ENCODE results near the gene WNT6. TPM values are rescaled to one million over a fixed set of nuclear protein-coding genes. Genes with fewer than 3 reads are reported as not detected.

The WNT6 gene
- total and polyA plus RNA-seq, 2 experiments from 2014 or later = 0.49 TPM; not detected in 1

DNA sequence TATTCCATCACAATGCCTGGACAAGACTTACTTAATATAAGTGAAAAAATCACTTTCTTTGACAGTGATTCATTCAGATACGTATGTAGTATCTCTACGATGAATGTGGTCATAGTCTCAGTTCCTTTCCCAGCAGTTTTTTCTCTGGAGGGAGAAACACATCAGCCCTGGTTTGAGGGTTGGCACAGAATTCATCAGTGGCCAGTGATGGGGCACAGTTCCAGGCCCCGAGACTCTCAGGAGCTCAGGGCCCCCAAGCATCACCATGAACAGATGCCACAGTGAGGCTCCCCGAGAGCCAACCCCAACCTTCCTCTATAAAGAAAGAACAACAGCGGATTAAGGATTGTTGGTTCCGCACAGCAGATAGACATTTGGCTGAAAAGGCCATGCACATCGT is 40.5 kb upstream of the WNT6 start:
- Histone ChIP-seq H3K9me3 (ENCODE audit: low read depth) (no peaks in the 10 kb centered on the region), H3K27ac (no peak overlapping the region), H3K4me1 (ENCODE audit: low read depth) (peaks cover 17% of the 10 kb centered on the region), H3K27me3 (no peaks in the 10 kb centered on the region), H3K36me3 (peaks cover 19% of the 10 kb centered on the region), H3K4me3 (no peak overlapping the region)
- DNase-seq (ENCODE audit: low read depth in 1 of 2, low spot score in 1 of 2) = no peak
- TF ChIP-seq, protein P1, sequence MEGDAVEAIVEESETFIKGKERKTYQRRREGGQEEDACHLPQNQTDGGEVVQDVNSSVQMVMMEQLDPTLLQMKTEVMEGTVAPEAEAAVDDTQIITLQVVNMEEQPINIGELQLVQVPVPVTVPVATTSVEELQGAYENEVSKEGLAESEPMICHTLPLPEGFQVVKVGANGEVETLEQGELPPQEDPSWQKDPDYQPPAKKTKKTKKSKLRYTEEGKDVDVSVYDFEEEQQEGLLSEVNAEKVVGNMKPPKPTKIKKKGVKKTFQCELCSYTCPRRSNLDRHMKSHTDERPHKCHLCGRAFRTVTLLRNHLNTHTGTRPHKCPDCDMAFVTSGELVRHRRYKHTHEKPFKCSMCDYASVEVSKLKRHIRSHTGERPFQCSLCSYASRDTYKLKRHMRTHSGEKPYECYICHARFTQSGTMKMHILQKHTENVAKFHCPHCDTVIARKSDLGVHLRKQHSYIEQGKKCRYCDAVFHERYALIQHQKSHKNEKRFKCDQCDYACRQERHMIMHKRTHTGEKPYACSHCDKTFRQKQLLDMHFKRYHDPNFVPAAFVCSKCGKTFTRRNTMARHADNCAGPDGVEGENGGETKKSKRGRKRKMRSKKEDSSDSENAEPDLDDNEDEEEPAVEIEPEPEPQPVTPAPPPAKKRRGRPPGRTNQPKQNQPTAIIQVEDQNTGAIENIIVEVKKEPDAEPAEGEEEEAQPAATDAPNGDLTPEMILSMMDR (IDR thresholded peaks at IDR 0.05; ENCODE audit: low read depth, low read length) = no peak

DNA sequence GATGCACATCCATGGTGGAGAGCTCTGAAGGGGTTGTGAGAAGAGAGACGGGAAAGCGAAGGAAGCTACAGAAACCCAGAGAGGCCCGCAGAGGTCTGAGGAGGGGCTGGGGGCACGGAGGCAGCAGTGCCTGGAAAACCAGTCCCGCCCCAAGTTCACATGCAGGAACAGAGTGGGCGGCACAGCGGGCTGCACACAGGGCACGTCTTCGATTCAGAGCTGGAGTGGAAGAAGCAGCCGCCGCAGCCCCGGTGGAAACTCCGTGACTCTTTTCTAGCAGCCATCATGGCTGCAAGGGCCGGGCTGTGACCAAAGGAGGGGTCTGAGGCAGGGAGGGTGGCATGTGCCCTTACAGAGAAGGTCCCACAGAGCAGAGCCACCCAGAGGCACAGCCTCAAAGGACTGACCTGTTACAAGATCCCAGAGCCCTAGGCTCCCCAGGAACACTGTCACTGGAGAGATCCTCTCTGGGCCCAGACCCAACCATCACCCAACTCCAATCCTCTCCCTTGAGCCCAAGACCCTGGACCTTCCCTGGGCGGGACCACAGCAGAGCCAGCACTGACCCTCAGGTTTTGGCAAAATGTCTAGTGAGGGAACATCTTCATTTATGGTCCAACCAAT is 38.7 kb upstream of the WNT6 start:
- Histone ChIP-seq H3K9me3 (ENCODE audit: low read depth) (no peaks in the 10 kb centered on the region), H3K36me3 (peaks cover 7% of the 10 kb centered on the region), H3K4me1 (ENCODE audit: low read depth) (peaks cover 17% of the 10 kb centered on the region), H3K27ac (no peak overlapping the region), H3K4me3 (no peak overlapping the region), H3K27me3 (no peaks in the 10 kb centered on the region)
- TF ChIP-seq, protein P1 (IDR thresholded peaks at IDR 0.05; ENCODE audit: low read depth, low read length) = no peak
- no peak for DNase-seq (ENCODE audit: low read depth in 1 of 2, low spot score in 1 of 2)

DNA sequence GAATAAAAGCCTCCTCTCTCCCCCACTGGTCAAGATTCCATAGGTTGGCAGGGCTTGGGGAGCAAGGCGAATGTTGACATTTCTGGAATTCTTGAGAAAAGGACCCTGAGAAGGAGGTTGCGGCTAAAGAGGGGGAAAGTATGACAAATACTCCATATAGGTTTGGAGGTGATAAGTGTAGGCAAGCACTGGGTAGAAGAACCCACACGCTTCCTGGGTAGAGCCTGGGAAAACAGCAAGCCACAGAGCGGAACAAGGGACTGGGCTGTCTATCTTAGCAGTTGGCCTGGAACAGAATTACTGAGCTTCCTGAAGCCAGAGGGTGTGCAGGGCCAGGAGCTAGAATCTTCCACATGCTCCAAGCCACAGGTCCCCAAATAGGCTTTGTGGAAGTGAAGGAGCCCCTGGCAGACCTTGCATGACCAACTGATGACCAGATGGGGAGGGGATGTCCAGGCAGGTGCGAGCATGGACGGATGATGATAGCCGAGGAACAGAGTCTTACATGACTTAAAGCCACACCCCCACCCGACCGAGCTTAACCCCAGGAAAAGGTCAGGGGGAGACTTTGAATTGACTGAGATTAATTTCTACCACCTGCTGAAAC is 37.9 kb upstream of the WNT6 start:
- TF ChIP-seq, protein P1 (IDR thresholded peaks at IDR 0.05; ENCODE audit: low read depth, low read length) = no peak
- no peak for DNase-seq (ENCODE audit: low read depth in 1 of 2, low spot score in 1 of 2)
- Histone ChIP-seq H3K9me3 (ENCODE audit: low read depth) (no peaks in the 10 kb centered on the region), H3K4me1 (ENCODE audit: low read depth) (peaks cover 13% of the 10 kb centered on the region), H3K27me3 (no peaks in the 10 kb centered on the region), H3K4me3 (no peak overlapping the region), H3K27ac (no peak overlapping the region), H3K36me3 (peaks cover 6% of the 10 kb centered on the region)

DNA sequence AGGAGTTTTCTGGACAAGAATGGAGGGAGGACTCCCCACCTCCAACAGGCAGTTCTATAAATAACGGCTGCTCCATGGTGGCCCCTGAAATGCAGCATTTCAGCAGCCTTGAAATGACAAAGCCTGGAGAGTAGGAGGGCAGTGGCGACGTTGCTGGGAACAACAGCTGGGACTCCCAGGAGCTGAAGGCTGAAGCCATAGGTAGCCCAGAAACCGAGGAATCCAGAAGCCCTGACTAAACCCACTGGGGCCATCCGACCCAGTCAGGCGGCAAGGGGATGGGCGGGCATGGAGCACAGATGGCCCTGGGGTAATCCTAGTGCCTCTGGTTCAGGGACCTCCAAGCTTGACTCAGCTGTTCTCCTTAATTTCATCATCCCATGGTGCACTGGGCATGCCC is 37.0 kb upstream of the WNT6 start:
- Histone ChIP-seq H3K27ac (peak overlapping the region; percentile 41), H3K9me3 (ENCODE audit: low read depth) (no peaks in the 10 kb centered on the region), H3K4me1 (ENCODE audit: low read depth) (peaks cover 13% of the 10 kb centered on the region), H3K4me3 (no peak overlapping the region), H3K36me3 (peaks cover 6% of the 10 kb centered on the region), H3K27me3 (no peaks in the 10 kb centered on the region)
- DNase-seq (ENCODE audit: low read depth in 1 of 2, low spot score in 1 of 2) = peak in 1 of 2 donors; percentile 40
- TF ChIP-seq, protein P1 (IDR thresholded peaks at IDR 0.05; ENCODE audit: low read depth, low read length) = no peak

DNA sequence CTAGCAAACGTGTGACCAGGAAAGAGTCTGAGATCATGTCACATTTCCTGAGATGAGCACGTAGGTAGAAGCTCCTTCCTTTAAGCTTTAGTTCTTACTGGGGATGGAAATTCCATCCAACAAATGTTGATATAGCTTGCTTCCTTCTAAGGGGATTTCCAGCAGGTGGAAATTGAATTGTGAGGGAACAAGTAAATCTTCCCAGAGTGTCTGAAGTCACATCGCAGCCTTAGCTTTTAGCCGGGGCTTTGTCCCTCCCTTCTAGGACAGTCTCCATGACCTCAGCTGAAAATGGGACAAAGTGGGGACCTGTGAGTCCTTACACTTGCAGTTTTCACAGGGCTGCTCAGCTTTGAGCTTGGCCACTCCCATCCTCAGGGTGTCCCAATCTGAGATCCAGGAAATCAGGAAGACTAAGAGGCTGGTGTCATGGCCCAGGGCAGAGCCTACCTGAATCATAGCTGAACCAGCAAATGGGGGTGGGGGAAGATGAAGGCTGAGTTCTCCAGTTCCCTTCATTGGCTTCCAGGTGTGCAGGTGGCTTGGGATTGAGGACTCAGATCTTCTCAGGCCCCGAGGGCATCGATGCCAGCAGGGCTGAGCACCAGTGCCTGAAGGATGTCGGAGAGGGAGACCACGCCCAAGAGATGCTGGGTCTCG is 36.3 kb upstream of the WNT6 start:
- H3K27ac ChIP-seq = no peak overlapping the region
- no peak for DNase-seq (ENCODE audit: low read depth in 1 of 2, low spot score in 1 of 2)
- peaks cover 2% of the 10 kb centered on the region for H3K36me3 ChIP-seq
- no peak overlapping the region for H3K4me3 ChIP-seq
- TF ChIP-seq, protein P1 (IDR thresholded peaks at IDR 0.05; ENCODE audit: low read depth, low read length) = no peak
- H3K9me3 ChIP-seq (ENCODE audit: low read depth) = no peaks in the 10 kb centered on the region
- no peaks in the 10 kb centered on the region for H3K27me3 ChIP-seq
- H3K4me1 ChIP-seq (ENCODE audit: low read depth) = peaks cover 13% of the 10 kb centered on the region
